GM19438 (cell line): Measurements from ENCODE around the gene RNF213.

ENCODE experiments used
- ATAC-seq: cut with Tn5 transposase; IDR thresholded peaks from one replicate; pipeline ENCODE4 v1.9.1; 2021; ENCODE audit warnings: low read depth; ENCODE audit not compliant: unreplicated experiment

Gene RNF213

DNA sequence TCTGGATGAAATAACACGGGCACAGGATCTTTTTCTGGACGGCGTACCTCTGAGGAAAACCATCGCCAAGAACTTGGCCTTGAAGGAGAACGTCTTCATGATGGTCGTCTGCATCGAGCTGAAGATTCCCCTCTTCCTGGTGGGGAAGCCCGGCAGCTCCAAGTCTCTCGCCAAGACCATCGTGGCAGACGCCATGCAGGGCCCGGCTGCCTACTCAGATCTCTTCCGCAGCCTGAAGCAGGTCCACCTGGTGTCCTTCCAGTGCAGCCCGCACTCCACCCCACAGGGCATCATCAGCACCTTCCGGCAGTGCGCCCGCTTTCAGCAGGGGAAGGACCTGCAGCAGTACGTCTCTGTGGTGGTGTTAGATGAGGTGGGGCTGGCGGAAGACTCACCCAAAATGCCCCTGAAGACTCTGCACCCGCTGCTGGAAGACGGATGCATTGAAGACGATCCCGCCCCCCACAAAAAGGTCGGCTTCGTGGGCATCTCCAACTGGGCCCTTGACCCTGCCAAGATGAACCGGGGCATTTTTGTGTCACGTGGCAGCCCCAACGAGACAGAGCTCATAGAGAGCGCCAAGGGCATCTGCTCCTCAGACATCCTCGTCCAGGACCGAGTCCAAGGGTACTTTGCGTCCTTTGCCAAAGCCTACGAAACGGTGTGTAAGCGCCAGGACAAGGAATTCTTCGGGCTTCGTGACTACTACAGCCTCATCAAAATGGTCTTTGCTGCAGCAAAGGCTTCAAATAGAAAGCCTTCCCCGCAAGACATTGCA lies 86.0 kb downstream of the RNF213 start:
- no peak for ATAC-seq

DNA sequence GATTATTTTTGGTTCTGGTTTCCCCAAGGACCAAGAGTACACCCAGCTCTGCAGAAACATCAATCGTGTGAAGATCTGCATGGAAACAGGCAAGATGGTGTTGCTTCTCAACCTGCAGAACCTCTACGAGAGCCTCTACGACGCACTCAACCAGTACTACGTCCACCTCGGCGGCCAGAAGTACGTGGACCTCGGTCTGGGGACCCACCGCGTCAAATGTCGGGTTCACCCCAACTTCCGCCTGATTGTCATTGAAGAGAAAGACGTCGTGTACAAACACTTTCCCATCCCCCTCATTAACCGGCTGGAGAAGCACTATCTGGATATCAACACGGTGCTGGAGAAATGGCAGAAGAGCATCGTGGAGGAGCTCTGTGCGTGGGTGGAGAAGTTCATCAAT lies 86.9 kb downstream of the RNF213 start:
- no peak for ATAC-seq

DNA sequence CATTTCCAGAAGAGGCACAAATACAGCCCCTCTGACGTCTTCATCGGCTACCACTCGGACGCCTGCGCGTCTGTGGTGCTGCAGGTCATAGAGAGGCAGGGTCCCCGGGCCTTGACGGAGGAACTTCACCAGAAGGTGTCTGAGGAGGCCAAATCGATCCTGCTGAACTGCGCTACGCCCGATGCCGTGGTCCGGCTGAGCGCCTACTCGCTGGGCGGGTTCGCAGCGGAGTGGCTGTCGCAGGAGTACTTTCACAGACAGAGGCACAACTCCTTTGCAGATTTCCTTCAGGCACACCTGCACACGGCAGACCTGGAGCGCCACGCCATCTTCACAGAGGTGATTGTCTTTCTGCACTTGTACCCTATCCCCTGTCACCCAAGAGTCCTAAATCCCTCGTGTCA lies 87.3 kb downstream of the RNF213 start:
- ATAC-seq, result no peak

DNA sequence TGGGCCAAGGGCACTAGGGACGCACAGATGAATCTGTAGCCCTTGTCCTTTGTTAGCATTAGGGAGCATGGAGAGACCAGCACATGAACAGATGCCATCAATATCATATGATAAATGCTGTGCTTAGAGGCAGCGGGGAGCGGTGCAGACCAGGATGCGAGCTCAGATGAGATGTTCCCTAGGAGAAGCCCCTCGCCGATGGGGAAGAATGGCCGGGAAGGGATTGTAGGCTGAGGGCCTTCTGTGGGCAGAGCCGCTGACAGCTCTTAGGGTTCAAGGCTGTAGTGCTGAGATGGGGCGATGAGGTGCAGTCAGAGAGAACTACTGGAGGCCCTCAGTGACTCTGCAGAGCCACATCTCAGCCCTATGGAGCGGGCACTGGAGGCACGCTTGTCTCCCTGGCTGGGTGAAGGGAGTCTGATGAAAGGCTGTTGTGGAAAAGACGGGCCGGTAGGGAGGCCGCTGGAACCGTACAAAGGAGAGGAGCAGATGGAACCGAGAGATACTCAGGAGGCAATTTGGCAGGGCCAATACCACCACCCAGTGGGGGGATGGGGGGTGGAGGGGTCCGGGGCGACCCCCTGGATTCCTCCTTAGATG lies 88.0 kb downstream of the RNF213 start:
- ATAC-seq, result no peak

DNA sequence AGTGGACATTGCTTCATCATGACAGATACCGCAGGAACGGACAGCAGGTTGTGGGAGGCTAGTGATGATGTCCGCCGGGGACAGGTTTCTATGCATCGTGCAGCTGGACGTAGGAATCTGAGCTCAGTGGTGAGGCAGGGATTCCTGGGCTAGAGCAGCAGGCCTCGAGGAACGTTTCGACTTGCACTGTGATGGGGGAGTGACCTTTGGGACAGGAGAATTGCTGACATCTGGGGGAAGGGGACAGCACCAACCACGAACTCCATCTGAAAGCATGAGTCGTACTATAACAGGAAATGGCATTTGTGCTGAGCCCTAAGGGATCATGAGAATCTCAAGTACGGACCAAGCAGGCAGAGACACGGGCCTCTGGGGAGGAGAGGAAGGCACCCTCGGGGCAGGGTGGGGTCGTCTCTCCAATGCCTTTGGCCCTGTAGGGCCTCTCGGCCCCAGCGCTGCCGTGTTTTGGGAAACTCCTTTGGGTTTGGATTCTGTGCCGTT lies 88.5 kb downstream of the RNF213 start:
- no peak for ATAC-seq

DNA sequence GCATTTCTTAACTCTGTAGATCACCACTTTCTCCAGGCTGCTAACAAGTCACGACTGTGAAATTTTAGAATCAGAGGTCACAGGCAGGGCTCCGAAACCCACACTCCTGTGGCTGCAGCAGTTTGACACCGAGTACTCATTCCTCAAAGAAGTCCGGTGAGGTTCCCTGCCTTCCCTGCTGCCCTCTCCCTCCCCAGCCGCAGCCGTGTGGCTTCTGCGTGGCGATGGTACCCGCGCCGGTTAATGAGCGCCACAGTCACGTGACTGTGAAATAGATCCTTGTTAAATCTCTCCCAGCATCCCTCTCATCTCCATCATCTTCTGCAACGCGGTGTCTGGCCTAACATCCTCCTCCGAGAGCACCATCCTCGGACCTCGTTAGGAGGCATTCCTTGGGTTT lies 89.1 kb downstream of the RNF213 start:
- no peak for ATAC-seq

DNA sequence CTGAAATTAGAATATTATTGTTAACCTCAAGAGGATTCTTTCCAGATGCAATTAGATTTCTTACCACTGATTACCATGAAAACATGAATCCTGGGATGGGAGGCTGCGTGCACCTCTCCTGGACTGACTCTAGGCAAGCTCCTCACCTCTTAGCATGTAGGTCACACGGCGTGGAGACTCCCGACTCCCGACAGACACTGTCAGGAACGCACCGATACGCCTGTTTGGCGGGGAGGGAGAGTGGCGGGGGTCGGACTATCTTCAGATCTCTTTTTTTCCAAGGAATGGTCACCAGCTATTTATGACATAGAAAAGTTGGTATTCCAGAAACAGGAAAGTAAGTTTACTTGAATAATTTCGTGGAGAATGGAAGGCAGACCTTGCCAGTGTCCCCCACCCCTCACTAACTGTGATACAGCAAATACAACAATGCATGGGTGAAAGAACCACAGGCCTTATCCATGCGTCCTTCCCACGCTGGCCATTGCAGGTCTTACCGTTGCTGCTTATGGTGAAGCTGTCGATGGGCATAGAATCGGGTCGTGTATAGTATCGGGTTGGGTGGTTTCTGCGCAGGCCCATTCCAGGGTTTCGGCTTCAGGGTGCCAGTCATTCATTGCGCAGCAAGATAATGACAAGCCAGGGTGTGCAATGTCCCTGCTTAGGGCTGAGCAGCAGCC lies 91.7 kb downstream of the RNF213 start:
- ATAC-seq, result no peak

DNA sequence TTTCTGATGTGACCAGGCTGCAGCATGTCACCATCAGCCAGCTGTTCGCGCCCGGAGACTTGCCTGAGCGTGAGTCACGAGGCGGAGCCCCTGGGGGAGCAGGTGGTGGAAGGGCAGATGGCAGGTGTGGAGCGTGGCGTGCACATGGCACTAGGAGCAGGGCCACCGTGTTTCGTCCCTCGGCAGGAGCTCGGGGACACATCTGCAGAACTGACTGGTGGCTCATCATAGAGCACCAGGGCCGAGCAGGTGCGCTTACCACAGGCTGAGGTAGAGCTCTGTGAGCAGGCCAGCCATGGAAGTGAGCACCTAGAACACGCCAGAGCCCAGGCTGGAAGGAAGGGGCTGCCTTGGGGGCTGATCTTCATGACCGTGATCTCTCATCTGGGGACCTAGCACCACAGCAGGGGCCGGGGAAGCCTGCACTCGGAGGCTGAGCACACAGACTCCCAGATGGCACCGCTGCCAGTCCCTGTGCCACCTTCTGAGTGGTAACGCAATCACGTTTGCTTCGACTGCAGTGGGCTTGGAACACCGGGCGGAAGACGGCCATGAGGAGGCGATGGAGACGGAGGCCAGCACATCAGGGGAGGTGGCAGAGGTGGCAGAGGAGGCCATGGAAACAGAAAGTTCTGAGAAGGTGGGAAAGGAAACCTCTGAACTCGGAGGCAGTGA lies 92.5 kb downstream of the RNF213 start:
- ATAC-seq, result no peak

DNA sequence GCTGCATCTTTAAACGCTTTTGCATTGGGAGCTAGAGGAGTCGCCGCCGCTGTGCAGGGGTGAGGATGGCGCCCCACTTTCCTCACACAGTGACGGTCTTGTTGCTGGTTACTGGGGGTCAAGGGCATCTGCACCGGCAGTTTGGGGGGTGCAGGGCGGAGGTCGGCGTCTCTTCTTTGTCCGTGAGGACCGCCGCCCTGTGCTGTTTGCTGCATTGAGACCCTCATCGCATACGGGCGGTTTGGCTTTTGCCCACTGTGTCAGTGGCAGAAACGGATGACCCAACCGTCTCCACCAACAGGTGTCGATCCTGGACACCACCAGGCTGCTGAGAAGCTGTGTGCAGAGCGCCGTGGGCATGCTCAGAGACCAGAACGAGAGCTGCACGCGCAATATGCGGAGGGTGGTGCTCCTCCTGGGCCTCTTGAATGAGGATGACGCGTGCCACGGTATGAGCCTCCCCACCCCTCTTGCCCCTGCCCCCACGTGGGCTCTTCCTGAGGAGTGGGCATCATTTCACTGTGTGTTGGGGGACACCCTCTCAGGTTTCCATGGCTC lies 93.1 kb downstream of the RNF213 start:
- no peak for ATAC-seq

DNA sequence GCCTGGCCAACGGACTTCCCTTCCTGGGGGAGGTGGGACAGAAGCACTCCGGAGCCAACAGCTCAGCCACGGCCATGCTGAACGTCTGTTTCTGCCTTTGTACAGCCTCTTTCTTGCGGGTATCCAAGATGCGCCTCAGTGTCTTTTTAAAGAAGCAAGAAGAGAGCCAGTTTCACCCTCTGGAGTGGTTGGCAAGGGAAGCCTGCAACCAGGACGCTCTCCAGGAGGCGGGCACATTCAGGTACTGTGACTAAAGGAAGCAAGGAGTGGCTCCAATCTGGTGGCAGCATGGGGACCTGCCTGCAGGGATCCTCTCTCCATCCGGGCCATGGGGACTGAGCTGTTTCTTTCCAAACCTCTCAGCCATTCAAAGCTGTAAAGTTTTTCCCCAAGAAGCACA lies 93.7 kb downstream of the RNF213 start:
- ATAC-seq, result no peak

DNA sequence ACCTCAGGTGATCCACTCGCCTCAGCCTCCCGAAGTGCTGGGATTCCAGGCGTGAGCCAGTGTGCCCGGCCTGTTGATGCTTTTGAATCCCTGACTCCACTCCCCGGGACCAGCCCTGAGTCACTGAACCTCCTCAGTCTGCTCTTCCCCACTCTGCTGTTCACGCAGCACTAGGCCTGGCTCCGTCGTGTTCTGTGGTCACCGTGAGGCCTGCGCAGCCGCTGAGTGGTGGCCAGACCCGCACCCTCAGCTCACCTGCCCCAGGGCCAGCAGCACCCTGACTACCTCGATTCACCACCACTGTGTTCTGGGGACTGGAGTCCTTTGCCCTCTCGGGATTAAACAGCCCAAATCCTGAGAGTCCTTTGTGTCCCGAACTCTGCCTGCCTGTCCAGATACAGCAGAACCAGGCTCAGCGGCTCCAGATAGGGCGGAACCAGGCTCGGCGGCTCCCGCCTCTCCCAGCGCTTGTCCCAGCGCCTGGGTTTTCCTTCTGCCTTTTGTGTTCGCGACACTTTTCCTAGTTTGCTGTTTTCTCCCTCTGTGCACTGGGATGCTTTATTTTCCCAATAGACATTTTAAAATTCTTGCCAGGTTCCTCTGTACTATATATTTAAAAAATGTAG lies 95.7 kb downstream of the RNF213 start:
- no peak for ATAC-seq

DNA sequence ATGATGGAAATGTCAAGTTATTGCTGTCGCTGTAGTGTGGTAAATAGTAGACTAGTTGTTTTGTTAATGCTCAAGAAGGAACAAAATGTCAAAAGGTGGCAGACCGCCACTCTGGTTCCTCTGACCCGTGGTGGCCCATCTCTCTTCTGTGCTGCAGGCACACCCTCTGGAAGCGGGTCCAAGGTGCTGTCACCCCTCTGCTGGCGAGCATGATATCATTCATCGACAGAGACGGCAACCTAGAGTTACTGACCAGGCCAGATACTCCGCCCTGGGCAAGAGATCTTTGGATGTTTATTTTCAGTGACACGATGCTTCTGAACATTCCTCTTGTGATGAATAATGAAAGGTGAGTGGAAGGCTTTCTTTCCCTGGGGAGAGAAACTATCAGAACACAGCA lies 97.5 kb downstream of the RNF213 start:
- no peak for ATAC-seq

DNA sequence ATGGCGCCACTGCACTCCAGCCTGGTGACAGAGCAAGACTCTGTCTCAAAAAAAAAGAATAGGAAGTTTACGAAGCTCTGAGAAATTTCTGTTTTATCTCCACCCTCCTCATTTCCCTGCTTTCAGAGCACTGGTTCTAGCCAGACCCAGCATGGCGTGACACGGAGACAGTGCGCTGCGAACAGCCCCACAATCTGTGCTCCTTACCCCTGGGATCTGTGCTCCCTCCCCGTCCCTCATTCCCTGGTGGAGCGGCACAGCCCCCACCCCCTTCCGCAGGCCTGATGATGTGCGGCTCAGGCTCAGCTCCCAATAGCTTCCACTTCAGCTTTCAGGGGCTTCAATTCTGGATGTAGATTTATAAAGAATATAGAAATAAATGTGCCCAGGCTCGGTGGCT lies 98.2 kb downstream of the RNF213 start:
- ATAC-seq, result no peak

DNA sequence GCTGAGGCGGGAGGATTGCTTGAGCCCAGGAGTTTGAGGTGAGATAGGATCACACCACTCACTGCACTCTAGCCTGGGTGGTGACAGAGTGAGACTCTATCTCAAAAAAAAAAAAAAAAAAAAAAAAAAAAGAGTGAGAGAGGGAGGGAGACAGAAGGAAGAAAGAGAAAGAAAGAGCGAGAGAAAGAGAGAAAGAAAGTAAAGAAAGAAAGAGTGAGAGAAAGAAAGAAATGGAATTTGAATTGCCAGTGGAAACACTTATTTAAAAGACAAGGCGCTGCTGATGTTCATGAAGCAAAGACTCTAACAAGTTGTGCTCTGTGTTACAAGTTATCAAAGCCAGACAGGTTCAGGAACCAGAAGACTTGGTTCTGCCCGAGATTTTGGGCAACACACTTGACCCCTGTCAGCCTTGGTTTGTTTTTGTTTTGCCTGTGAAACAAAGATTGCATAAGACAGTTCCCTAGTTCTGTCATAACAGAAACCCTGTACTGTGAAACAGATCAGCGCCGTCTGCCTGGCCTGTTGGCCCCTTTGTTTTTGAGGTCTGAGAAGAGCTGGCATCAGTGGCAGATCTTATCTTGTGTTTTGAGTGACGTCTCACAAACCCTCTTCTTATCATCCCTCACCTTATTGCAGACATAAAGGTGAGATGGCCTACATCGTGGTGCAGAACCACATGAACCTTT lies 98.9 kb downstream of the RNF213 start:
- no peak for ATAC-seq

DNA sequence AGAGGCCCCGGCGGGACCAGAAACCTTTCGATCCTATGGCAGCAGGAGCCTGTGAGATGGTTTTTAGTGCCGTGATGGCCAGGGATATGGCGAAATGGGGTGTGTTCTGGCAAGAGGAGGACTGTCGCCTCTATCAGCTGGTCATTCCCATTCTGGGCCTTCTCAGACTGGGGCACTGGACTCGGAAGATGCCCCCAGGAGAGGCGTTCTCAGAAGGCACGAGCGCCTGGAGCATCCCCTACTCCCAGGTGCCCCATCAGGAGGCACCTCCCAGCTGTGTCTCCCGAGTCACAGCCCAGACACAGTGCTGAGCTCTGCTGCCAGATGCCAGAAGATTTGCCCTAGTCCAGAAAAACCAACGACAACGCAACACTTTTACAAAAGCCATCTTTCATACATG lies 99.7 kb downstream of the RNF213 start:
- ATAC-seq, result no peak

DNA sequence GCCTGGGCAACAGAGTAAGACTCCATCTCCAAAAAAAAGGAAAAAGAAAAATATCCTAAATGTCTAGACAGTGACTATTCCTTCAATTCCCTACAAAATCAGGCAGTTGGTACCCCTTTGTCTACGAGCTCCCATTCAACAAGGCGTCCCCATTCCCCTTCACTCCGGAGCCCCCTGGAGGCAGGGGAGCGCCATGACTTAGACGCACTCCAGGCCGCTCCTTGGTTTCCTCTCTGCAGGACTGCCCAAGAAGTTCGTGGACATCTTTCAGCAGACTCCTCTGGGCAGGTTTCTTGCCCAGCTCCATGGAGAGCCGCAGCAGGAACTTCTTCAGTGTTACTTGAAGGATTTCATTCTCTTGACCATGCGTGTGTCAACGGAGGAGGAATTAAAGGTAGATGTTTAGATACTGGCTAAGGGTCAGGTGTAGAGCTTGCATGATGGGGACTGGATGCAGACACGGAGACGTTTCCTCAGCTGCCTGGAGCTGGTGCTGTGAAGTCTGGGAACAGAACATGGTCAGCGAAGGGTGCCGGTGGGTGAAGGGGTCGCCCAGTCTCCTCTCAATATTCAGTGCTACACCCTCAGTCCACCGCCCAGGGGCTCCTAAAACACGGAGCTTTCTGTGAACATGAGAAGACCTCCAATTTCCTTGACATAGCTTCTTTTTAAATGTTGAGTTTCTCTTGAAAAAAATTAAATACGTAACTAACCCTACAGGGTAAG lies 101.0 kb downstream of the RNF213 start:
- ATAC-seq, result no peak

DNA sequence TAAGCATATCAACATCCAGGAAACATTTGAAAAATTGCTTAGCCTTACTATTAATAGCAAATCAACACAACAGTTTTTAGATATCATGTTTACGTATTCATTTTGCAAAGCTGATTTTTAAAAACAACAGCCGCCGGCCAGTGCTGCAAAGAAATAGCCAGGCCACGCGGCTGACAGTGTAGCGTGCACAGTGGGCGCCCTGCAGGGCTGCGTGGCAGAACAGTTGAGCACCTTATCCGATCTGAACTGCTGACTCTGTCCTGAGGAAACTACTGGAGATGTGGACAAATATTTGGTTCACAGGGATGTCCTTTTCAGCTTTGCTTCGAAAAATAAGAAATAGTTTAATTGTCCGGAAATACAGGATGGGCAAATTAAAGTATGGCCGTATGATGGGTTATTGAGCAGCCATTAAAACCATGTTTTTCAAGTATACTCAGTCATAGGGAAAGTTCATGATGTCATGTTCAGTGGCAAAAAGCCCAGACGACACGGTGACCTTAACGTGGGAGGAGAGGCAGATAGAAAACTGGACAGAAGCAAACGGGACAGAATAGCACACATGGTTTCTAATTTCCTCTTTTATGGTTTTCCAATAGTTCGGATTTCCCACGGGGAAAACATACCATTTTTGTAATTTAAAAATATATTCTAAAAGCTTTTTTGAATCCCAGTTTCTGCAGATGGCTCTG lies 101.9 kb downstream of the RNF213 start:
- no peak for ATAC-seq

DNA sequence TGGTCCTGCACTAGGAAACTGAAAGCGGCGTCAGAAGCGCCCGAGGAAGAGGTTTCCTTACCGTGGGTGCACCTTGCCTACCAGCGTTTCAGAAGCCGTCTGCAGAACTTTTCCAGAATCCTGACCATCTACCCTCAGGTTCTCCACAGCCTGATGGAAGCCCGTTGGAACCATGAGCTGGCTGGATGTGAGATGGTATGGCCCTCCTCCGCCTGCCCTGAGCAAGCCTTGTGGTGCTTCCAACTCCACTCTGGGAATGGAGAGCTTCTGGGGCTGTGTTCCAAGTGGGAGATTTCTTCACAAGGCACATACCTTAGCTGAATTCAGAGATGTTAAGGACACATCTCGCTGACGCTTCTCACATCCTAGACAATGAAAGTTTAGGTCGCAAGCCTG lies 102.5 kb downstream of the RNF213 start:
- no peak for ATAC-seq
